Fibroblast of skin of abdomen (primary cell): ENCODE measurements around the gene CPAMD8. TPM values are rescaled to one million over a fixed set of nuclear protein-coding genes. Genes with fewer than 3 reads are reported as not detected.
A peak's percentile ranks its signal among the peaks of the same experiment; 100 is the strongest.

ENCODE experiments used
- DNase-seq: peaks from one replicate; pipeline ENCODE4 v3.0.0-alpha.2; 2013
- polyA plus RNA-seq, 2 experiments: library from polyadenylated mRNA; unstranded; fragments of 120-200 nt; gene quantifications; one replicate each; pipeline ENCODE4 v1.2.1, GENCODE V29; 2013; ENCODE audit not compliant: insufficient read length in 2 of 2

CPAMD8 gene
- polyA plus RNA-seq (2013, experiment 1 of 2; ENCODE audit: insufficient read length), result 0.60 TPM
- 0.66 TPM for polyA plus RNA-seq (2013, experiment 2 of 2; ENCODE audit: insufficient read length)

GRCh38 chr19:17026706-17027534, at the start of gene CPAMD8:
CPAMD8 (minus strand) TSS chr19:17026810; CDS start chr19:17026642, 168 bp downstream.
- no peak for DNase-seq

- DNase-seq, result peak; percentile 40
Observed at GRCh38 chr19:17075864-17076542, 49.4 kb upstream of the CPAMD8 start.

- DNase-seq, result peak; percentile 100
Observed at GRCh38 chr19:17075035-17075863, 48.6 kb upstream of the CPAMD8 start, which contains the start of the genes HAUS8 and MYO9B. HAUS8 (minus strand) TSS chr19:17075452; CDS start chr19:17075422, 30 bp downstream. MYO9B (plus strand) TSS chr19:17075777; CDS start chr19:17101718, 25,941 bp downstream.

- no peak for DNase-seq
Observed at GRCh38 chr19:17074634-17075034, 48.0 kb upstream of the CPAMD8 start.

DNA sequence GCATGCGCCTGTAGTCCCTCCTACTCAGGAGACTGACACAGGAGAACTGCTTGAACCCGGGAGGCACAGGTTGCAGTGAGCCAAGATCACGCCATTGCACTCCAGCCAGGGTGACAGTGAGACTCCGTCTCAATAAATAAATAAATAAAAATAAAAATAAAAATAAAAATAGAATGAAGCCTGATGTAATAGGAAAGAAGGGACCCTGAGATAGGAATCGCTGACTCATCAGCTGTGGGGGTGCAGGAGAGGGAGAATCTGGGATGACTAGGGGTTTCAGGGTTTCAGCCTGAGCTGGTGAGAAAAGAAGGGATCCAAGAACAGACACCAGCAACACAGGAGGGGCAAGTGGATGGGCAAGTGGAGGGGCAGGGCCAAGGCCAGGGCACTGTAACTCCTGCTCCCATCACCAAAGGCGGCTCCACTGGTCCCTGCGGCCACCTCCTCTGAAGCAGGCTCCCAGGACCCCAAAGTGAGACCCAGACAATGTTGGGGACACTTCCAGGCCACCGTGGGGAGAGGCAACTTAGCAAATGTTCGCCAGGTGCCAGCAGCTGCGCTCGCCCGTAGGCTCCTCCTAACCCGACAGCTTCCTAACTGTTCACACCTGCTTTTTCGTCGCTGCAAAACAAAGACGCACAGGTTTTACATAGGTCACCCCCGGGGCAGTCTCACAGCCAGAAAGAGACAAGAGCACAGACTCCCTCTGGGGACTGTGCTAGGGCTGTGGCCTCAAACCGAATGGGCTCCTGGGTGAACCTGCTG, 47.4 kb upstream of the CPAMD8 start:
- DNase-seq, result no peak

- no peak for DNase-seq
Observed at GRCh38 chr19:17070912-17071311, 44.3 kb upstream of the CPAMD8 start.

DNA sequence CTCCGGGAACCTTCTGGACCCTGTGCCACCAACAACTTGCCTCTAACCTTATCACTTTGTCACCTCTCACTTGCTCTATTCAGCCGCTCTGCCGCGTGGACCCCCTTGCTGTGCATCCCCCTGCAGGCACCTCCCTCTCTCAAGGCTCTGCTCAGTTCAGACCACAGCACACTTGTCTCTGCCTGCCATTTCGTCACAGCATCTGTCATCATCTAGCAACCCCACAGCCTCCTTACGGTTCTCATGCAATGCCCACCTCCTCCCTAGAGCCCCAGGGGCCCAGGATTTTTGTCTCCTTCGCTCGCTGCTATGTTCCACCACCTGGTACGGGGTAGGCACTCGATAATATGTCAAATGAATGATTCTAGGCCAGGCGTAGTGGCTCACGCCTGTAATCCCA, 43.8 kb upstream of the CPAMD8 start:
- DNase-seq, result no peak

- DNase-seq, result no peak
Observed at GRCh38 chr19:17069193-17069592, 42.6 kb upstream of the CPAMD8 start.

DNA sequence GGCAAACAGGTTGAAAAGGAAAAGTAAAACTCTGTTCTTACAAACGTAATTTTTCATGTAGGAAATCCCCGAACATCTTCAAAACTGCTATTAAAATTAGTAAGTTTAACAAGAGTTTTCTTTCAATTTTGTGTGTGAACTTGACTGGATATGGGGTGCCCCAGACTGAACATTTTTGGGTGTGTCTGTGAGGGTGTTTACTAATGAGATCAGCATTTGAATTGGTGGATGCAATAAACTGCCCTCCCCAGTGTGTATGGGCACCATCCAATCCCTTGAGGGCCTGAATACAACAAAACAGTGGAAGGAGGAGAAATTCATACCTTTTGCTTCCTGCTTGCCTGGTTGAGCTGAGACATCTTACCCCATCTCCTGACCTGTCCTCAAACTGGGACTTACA, 36.8 kb upstream of the CPAMD8 start:
- DNase-seq, result no peak

DNA sequence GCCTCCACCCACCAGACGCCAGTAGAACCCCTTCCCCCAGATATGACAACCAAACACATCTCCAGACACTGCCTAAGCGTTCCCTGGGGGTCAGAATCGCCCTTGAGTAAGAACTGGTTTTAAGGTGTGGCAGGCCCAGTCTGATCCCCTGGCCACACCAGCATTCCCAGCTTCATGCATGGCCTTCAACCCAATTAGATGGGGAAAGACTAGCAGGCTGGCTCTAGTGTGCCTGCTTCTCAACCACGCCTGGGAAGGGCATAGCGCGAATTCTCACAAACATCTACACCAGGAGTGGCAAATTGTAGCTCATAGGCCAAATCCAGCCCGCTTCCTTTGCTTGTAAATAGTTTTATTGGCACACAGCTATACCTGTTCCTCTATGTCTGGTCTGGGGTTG, 35.1 kb upstream of the CPAMD8 start:
- no peak for DNase-seq

DNA sequence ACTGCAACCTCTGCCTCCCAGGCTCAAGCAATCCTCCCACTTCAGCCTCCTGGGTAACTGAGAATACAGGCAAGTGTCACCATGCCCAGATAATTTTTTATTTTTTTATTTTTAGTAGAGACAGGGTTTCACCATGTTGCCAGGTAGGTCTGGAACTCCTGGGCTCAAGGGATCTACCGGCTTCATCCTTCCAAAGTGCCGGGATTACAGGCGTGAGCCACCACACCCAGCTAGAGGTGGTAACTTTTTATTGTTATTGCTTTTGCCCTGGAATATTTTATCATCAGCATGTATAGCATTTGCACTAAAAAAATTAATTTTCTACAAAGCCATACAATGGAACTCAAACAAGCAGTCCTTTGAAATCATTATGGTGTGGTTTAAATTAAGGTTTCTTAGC, 34.6 kb upstream of the CPAMD8 start:
- no peak for DNase-seq

GRCh38 chr19:17060802-17061201, 34.2 kb upstream of the CPAMD8 start:
- no peak for DNase-seq

- DNase-seq, result peak; percentile 25
Observed at GRCh38 chr19:17058236-17058635, 31.6 kb upstream of the CPAMD8 start.

GRCh38 chr19:17055636-17056035, 29.0 kb upstream of the CPAMD8 start:
- no peak for DNase-seq

DNA sequence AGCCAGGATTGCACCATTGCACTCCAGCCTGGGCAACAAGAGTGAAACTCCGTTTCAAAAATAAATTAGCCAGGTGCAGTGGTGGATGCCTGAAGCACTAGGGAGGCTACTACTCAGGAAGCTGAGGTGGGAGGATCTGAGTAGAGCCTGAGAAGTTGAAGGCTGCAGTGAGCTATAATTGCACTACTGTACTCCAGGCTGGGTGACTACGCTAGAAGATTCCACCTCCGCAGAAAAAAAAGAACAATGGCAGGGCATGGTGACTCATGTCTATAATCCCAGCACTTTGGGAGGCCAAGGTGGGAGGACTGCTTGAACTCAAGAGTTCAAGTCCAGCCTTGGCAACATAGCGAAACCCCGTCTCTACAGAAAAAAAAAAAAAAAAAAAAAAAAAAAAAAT, 28.1 kb upstream of the CPAMD8 start:
- DNase-seq, result no peak

GRCh38 chr19:17052439-17052838, 25.8 kb upstream of the CPAMD8 start:
- DNase-seq, result peak; percentile 45

GRCh38 chr19:17049711-17050280, 23.2 kb upstream of the CPAMD8 start:
- DNase-seq, result peak; percentile 40

DNA sequence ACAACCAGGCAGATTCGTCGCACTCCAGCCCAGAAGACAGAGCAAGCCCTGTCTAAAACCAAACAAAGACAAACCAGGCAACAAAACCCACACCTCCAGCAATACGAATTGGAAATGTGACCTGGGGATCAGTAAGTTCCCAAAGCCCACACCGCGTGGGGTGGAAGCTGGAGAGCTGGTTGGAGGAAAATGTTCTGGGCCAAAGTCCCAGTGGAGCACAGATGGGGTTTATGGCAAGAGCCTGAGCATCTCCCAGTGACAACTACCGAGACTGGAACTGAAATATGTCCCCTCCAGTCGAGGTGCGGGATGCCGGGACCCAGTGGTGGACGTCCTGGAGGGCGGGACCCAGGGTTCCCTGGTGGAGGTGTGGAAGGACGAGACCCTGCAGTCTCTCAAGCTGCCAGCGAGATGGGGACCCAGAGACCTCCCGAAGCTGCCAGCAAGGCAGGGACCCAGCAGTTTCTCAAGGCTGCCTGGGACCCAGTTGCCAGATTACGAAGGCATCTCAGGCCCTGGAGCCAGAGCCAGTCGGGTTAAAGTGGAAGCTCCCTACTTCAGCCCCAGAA, 22.4 kb upstream of the CPAMD8 start:
- DNase-seq, result no peak

GRCh38 chr19:17045907-17046502, 19.4 kb upstream of the CPAMD8 start:
- no peak for DNase-seq

- no peak for DNase-seq
Observed at GRCh38 chr19:17043744-17044143, 17.1 kb upstream of the CPAMD8 start.

DNA sequence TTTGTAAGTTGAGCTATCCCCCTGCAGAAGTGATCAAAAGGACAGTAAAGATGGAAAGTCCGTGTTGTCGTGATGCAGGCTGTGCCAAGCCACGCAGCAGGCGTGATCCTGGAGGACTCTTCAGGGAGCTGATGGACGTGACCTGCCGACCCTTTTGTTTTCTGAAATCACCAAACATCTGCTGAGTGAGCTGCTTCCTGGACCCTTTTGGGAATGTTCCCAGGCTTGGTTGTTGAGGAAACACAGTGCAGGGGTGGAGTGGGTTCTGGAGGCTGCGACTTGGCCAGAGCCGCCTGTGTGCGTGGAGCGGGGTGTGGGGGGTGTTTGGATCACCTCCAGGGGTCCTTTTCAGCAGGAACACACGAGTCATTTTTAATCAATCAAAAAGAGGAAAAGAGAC, 15.4 kb upstream of the CPAMD8 start:
- DNase-seq, result no peak
